ENCODE results near the gene LCE3A.
A peak's percentile ranks its signal among the peaks of the same experiment; 100 is the strongest.
"Not testable (repeated sequence)": the region's sequence is repeated elsewhere in the genome, so short reads cannot be mapped to it uniquely, and the experiment has no call there.

Gene LCE3A, protein sequence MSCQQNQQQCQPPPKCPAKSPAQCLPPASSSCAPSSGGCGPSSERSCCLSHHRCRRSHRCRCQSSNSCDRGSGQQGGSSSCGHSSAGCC

DNA sequence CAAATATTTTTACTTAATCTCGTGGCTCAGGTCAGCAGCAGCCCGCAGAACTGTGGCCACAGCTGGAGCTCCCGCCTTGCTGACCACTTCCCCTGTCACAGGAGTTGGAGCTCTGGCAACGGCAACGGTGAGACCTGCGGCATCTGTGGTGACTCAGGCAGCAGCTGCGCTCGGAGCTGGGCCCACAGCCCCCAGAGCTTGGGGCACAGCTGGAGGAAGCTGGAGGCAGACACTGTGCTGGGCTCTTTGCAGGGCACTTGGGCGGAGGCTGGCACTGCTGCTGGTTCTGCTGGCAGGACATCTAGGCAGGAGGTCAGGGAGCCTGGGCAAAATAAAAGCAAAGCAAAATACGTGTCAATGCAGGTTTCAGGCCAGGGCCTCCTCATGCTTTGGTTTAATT, at the start of gene LCE3A:
TSS of gene LCE3A (minus strand) at position 301 of the 400 bp plus-strand sequence. CDS start at position 301, 0 bp downstream.
- no peak for DNase-seq (ENCODE audit: low spot score)

DNA sequence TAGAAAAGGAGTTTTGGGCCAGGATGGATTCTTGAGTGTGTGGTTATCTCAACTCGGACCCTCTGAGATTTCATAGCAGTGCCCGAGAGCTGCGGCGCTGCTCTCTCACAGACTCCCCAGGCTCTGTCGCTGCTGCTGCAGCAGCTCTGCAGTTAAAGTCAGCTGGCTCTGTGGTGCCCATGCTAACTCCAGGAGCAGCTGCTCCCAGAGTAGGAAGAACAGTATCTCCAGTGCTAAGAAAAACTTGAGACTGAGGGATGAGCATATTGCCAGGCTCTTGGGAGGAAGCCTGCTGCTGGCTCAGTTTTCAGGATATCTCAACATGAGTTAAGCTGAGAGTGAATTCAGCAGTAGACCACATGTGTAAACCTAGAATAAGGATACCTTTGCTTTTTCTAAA, 44.7 kb upstream of the LCE3A start:
- no peak for DNase-seq (ENCODE audit: low spot score)

DNA sequence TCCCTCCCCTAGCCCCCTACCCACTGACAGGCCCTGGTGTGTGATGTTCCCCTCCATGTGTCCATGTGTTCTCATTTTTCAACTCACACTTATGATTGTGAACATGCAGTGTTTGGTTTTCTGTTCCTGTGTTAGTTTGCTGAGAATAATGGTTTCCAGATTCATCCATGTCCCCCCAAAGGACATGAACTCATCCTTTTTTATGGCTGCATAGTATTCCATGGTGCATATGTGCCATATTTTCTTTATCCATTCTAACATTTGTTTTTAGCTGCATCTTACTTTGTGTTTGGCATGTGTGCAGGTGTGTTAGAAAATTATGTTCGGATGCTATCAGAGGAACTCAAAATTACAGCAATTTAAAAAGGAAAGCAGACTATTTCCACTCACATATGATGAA, 43.3 kb upstream of the LCE3A start:
- DNase-seq (ENCODE audit: low spot score) = not testable (repeated sequence)

DNA sequence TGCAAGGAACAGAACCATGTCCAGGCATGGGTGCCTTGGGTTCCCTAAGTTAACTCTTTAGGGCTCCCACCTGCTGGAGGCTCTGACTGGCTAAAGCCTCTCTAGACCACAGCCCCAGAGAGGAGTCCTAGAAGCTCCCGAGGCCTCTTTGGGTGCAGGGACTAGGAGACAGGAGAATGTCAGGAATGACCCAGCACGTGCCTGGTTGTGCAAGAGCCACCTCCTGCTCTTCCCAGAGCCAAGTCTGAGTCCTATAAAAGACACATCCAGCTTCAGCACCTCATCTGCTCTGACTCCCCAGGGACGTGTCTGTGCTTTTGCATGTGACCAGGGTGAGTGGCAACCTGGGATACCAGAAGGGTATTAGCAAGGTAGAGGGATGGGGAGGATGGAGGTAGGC, 40.2 kb upstream of the LCE3A start, which contains the start of gene LCE2D:
TSS of gene LCE2D (plus strand) at position 283 of the 400 bp plus-strand sequence. CDS start 726 bp downstream, outside the sequence.
- no peak for DNase-seq (ENCODE audit: low spot score)

DNA sequence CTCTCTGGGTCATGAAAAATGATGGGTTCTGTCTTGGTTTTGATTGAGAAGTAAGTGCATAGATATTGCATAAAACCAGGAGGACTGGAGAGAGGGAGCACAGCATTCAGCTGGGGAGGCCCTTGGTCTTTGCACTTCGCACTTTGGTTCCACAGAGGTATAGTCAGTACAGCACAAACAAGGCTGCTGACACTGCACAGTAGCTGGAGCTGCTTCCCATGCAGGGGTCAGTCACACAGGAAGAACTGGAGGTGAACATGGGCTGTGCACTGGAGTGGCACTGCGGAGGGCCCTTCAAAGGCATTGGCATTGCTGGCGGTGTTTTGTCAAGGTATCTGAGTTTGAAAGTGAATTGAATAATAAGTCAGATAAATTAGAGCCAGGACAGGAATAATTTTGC, 35.7 kb upstream of the LCE3A start:
- DNase-seq (ENCODE audit: low spot score) = no peak

DNA sequence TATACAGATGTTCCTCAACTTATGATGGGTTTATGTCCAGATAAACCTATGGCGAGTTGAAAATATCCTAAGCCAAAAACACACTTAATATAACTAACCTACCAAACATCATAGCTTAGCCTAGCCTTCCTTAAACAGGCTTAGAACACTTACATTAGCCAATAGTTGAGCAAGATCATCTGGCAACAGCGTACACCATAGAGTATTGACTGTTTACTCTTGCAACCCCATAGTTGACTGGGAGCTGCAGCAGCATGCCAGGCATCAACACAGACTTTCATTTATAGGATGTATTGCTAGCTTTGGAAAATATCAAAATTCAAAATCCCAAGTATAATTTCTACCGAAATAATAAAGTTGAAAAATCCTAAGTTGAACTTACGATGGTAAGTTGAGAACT, 34.8 kb upstream of the LCE3A start:
- DNase-seq (ENCODE audit: low spot score) = no peak

DNA sequence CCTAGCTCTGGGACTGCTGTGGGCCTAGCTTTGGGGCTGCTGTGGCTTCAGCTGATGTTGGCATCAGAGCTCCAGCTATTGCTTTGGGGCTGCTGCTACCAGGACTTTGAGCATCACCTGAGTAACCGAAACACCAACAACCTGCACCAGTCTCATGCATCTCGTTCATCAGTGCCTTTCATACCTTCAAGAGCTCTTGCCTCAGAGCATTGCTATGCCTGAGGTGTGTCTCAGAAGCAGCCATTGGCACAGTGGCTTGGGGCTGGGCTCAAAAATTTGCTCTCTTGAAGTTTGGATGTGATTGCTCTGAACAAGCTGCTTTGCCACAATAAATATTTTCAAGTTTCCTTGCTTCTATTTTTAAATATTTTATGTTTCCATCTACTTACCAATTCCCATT, 33.6 kb upstream of the LCE3A start:
- DNase-seq (ENCODE audit: low spot score) = no peak

DNA sequence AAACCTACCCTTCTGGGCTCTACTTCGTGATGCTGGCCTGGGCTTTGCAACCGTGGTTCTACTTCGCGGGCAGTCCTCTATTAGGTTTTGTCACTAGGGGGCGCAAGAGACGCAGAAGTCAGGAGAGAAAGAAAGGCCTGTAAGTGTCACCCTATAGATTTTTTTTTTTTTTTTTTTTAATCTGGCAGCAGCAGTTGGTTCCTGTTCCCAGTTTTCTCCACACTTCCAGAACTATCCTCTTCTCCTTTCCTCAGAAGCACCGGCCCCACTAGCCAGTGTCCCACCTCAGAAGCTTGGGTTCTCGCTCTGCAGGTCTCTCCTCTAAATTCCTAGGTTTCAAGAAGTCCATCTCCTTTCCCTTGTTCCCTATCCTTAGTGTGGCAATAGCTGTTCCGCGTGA, 31.2 kb upstream of the LCE3A start:
- peak; percentile 53 for DNase-seq (ENCODE audit: low spot score)

DNA sequence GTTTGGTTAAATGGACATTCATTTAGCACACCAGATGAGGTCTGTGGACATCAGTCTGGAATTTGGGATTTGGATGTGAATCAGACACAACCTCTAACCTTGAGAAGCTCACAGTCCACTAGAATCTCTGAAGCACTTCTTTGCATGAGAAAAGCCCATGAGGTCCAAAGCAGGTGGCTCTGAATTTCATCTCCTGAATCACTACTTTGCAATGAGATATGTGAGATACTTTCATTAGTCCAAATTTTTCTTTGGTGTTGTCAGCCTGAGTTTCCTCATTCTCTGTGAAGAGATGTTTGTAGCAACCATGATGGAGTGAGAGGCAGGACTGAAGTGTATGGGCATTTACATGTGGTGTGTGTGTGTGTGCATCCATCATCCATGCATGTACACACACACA, 23.8 kb upstream of the LCE3A start:
- DNase-seq (ENCODE audit: low spot score) = no peak

DNA sequence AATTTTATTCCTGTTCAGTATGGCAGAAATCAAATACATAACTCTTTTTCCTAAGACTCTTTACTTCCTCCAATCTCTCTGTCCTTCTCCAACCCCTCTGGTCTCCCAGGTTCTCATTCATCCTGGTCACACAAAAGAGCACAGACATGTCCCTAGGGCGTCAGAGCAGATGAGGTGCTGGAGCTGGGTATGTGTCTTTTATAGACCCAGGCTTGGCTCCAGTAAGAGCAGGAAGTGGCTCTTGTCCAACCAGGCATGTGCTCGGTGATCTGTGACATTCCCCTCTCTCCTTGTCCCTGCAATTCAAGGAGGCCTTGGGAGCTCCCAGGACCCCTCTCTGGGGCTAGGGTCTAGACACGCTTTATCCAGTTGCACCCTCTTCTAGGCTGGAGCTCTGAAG, 22.2 kb upstream of the LCE3A start:
- DNase-seq (ENCODE audit: low spot score) = no peak

DNA sequence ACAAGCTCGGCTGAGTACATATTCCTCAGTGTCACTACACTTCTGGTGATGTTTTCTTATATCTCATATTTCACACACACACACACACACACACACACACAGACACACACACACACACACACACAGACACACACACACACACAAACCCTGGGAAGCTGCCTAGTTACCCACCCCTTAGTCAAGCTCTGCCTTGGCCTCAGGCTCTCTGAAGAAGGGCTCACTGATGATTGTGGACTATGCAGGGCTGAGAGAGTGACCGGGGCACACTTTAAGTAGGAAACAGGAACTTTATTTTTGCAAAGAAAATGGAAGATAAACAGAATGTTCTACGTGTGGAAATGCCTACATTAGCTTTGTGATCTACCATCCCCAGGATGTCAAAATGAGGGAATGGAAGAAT, 21.0 kb upstream of the LCE3A start:
- no peak for DNase-seq (ENCODE audit: low spot score)

DNA sequence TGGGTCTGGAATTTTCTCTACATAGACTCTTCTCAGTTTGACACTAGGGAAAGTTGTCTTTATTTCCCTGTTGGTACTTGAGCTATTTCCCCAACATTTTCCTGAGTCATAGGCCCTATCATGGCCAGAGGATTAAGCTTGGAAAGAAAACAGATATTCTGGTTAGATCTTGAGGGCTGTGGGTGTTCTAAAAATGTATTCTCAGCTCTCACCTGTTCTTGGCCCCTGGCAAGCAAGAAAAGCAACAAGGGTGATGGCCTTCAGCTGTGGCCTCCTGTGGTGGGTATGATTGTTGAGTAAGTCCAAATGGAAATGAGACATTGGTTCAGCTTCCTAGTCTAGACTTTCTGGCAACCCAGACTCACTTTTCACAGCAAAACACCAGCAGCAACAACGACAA, 17.4 kb upstream of the LCE3A start:
- no peak for DNase-seq (ENCODE audit: low spot score)

DNA sequence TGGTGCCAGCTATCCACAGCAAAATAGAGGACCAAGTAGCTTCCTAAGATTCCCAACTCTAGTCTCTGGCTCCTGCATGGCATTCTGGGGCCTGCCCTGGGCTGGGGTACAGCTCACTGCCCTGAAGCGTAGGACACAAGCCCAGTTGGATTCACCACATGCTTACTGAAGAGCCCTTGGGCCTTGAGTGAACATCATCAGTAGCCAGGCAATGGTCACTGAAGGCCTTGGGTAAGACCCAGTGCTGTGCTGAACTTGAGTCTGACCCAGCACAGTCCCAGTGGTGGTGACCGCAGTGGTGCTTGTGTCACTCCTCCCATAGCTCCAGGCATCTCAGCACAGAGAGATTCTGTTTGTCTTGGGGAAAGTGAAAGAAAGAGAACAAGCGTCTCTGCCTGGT, 7.7 kb upstream of the LCE3A start:
- no peak for DNase-seq (ENCODE audit: low spot score)

DNA sequence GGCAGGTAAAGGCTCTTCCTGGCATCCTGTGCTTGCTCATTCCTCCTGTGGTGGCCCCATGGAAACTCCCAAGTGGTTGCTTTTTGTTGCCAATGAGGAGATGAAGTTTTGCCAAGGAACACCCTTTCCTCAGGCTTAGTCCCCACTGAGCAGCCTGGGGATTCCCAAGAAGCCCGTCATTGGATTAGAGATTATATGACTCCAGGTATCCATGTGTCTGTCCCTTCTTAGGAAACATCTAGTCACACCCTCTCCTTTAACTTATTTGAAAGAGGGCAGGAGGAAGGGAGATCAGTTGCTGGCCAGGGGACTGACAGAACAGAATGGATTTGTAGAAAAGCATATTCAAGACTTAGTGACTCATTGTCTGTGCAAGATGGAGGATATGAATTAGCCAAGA, 3.8 kb upstream of the LCE3A start:
- DNase-seq (ENCODE audit: low spot score) = no peak

DNA sequence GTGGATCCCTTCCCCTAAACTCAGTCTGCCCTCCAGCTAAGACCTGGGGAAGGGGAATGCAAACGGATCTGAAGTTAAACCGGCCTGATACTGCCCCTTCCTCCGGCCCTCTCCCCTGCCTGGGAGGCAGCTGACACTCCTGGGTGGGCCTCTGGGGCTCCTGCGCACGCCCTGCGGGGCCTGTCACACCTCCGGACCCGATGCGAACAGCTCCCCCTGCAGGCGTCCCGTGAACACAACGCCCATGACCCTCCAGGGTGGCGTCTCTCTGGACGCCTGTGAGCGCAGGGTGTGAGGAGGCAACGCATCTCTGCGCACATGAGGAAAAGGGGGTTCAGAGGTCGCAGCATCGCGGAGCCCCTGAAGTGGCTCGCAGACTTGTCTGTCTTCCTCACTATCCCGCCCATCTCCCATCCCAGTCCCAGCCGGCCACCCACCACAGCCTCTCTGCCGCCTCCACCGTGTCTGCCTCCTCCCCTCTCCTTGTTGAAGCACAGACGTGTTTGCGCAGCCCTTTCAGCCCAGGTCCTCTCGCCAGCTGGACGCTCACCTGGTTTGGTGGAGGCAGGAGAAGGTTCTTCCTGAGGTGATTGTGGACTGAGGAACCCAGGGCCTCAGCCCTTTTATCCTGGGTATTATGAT, 421 bp upstream of the LCE3A start:
- no peak for DNase-seq (ENCODE audit: low spot score)

DNA sequence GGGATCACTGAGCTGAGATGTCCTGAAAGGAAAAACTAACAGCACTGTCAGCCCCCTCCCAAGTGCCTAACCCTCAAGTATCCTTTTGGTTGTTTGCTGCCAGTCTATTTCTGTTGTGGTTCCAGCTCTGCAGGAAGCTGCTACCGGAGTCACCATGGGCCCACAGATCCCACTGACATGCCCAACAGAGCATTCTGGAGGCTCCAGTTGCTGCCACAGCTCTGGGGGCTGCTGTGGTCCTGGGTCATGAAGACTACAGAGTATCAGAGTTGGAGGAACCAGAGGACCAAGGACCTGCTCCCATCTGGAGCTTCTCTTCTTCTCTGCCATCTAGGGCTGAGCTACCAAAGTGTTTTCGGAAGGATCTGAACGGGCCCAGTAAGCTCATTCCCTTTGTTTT, 910 bp downstream of the LCE3A start:
- no peak for DNase-seq (ENCODE audit: low spot score)

DNA sequence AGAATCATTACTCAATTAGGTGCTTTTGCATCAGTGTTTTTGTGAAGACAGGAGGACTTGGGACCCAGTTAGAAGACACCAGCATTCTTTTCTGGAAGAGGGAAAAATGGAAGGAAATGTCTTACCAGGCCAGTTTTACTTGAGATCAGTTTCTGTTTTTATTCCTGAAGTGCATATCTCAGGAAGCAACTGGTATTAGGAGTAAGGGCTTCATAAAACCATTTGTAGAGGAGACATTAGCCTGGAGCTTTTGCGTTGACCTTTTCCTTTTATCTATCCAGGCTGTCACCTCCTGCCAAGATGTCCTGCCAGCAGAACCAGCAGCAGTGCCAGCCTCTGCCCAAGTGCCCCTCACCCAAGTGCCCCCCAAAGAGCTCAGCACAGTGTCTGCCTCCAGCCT, 9.4 kb downstream of the LCE3A start, which contains the start of gene LCE3B:
TSS of gene LCE3B (plus strand) at position 301 of the 400 bp plus-strand sequence. CDS start at position 301, 0 bp downstream.
- no peak for DNase-seq (ENCODE audit: low spot score)

DNA sequence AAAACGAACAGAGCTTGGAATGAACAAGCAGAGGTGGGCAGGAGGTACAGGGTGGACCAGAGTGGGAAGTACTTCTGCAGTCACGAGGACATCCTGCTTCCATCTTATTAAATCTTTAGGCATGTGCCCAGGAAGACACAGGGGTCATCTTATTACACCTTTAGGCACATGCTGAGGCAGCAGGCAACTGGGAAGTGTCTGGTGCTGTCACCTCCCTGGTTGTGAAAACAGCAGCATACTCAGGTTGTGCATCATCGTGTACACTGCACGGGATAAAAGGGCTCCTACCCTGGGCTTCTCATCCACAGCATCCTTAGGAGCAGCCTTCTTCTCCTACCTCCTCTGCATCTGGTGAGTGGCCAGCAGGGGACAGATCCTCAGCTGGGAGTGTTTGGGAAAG, 23.0 kb downstream of the LCE3A start, which contains the start of gene LCE3C:
TSS of gene LCE3C (plus strand) at position 301 of the 400 bp plus-strand sequence. CDS start 498 bp downstream, outside the sequence.
- DNase-seq (ENCODE audit: low spot score) = no peak

DNA sequence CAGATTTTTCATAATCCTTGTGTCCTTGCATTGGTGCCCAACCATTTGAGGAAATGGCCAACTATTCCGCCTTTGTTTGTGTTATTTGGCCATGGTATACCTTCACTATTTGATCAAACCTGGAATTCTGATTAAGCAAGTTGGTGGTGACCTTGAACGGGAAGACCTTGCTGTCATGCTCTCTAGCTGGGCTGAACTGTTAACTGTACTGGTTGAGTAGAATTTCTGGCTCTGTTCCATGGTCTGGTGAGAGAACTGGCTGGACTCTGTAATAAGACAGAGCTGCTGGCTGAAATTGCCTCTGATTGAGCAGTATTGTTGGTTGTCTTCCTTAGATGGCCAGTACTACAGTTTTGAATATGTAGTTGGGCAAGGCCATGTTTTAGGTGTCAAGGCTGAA, 25.9 kb downstream of the LCE3A start:
- no peak for DNase-seq (ENCODE audit: low spot score)

DNA sequence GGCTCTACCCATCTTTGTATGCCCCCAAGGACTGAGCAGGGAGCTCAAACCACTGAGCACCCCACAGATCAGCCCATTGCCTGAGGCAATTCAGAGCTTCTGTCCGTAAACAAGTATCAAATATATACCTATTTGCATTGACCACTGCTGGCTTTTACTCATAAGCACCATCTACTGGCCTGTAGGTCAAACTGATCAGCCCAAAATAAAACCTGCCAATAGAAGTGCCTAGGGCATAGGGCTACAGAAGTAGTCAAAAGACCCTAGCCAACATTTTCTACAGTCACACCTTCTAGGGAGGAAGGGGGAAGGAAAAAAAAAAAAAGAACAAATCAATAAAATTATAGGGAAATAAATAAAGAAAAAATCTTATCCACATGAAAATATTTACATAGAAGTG, 37.3 kb downstream of the LCE3A start:
- no peak for DNase-seq (ENCODE audit: low spot score)

DNA sequence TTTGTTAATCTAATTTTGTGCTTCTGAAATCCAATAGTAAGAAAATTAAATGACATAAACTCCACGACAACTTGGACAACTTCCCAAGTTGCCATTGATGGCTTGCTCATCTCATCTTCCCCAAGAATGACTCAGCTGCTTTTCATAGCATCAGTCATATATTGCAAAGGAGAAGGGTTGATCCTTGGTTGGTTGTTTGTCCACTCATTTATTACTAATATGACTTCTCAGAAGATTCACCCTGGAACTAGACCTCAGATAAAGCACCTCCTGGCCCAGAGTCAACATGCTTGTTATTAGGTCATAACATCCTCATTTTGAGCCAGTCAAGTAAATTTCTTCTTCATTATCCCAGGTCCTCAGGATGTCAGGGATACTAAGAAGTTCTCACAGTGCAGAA, 40.3 kb downstream of the LCE3A start:
- no peak for DNase-seq (ENCODE audit: low spot score)

DNA sequence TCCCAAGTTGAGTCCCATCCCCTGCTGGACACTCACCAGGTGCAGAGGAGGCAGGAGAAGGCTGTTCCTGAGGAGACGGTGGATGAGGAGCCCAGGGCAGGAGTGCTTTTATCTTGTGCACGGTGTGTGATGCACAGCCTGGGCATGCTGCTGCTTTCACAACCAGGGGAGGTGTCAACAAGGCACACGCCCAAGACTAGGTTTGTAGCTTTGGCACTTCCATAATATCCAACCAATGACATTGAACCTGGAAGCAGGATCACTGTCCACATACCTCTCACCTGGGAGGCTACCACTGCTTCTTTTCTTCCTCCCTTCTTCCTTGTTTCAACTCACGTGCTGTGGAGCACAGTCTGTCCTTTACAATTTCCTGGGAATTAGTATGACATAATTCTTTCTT, 42.5 kb downstream of the LCE3A start, which contains the start of gene LCE3D:
TSS of gene LCE3D (minus strand) at position 84 of the 400 bp plus-strand sequence. CDS start 580 bp downstream, outside the sequence.
- no peak for DNase-seq (ENCODE audit: low spot score)

DNA sequence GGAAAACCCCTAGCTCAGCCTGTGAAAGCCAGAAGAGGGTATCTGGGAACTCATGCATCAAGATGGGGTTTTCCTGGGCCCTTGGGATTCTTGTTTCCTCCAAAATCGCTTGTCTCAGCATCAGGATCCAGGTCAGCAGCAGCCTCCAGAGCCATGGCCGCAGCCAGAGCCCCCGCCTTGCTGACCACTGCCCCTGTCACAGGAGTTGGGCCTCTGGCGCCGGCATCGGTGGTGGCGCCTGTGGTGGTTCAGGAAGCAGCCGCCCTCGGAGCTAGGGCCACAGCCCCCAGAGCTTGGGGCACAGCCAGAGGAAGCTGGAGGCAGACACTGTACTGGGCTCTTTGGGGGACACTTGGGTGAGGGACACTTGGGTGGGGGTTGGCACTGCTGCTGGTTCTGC, 43.4 kb downstream of the LCE3A start:
- DNase-seq (ENCODE audit: low spot score) = not testable (repeated sequence)

DNA sequence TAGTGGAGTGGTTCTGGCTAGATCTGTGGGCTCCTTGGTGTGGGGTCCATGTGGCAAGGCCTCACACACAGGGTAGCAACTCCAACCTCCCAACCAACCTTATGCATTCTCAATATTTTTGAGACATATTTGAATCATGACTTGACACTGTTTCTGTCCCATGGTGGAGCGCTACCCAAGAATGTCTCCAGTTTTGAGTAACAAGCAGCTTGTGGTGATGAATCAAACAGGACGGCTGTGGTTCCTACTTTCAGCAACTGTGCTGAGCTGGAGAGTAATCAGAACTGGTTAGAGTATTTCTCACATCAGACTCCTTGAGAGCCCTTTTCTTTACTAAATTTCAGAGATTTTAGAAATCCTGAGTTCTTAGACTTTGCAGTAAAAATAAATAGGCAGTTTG, 45.7 kb downstream of the LCE3A start:
- DNase-seq (ENCODE audit: low spot score) = no peak

Data from hematopoietic multipotent progenitor cell treated with erythropoietin and hydrocortisone succinate and interleukin-3 and kit ligand, for 17 days (in vitro differentiated cells).